NCI-H2081 (cell line): ENCODE results near the gene RAB44.
A peak's percentile ranks its signal among the peaks of the same experiment; 100 is the strongest.
"Not testable (repeated sequence)": the region's sequence is repeated elsewhere in the genome, so short reads cannot be mapped to it uniquely, and the experiment has no call there.

Experiments
- DNase-seq, 2 experiments: peaks; one replicate each; lab custom pipeline; 2025; lab: John Stamatoyannopoulos, UW

The RAB44 gene

GRCh38 chr6:36697481-36697903 lies at the start of gene RAB44:
TSS of gene RAB44 (plus strand) at chr6:36697826. CDS start at chr6:36704236, 6,410 bp downstream.
- DNase-seq: no peak

DNA sequence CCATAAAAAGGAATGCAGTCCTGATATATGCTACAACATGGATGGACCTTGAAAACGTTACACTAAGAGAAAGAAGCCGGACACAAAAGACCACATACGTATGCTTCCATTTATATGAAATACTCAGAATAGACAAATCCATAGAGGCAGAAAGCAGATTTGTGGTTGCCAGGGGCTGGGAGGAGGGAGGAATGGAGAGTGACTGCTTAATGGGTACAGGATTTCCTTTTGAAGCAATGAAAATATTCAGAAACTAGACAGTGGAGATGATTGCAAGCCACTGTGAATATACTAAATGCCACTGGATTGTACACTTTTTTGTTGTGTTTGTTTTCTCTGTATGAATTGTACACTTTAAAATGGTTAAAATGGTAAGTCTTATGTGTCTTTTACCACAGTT lies 48.5 kb upstream of the RAB44 start:
- no peak for DNase-seq

- no peak for DNase-seq
These were observed 47.7 kb upstream of the RAB44 start for GRCh38 chr6:36649701-36650484.

GRCh38 chr6:36650848-36651478 lies 46.7 kb upstream of the RAB44 start:
- no peak for DNase-seq

DNA sequence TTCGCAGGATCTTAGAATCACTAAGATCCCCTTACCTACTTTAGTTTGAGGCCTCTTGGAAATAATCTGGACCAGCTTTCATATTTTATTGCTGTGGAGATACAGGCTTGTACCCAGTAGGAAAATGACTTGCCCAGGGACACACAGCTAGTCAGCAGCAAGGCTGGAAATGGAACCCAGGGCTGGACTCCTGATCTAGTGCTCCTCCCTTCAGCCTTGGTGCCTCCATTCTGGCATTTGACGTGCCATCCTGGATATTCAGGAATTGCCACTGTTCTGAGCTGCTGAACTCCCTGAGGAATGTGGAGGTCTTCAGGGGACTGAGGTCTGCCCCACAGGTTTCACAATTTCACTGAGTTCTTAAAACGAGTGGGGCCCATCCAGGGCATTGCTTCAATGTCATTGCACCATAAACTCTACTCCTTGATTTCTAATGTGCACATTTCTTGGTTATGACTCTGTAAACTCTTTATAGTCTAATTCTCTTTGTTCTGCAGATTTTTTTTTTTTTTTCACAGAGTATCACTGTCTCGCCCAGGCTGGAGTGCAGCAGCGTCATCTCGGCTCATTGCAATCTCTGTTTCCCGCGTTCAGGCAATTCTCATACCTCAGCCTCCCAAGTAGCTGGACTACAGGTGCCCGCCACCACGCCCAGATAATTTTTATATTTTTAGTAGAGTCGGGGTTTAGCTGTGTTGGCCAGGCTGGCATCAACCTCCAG lies 45.8 kb upstream of the RAB44 start:
- DNase-seq: no peak

DNA sequence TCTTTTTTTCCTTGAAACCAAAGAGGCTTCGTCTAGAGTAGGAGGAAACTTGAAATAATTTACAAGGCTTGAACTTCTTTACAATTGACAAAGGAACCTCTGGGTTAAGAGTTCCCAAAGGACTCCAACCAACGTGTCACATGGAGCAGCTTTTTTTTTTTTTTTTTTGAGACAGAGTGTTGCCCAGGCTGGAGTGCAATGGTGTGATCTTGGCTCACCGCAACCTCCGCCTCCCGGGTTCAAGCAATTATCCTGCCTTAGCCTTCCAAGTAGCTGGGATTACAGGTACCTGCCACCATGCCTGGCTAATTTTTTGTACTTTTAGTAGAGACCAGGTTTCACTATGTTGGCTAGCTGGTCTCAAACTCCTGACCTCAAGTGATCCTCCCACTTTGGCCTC lies 43.2 kb upstream of the RAB44 start:
- not testable (repeated sequence) for DNase-seq

GRCh38 chr6:36655085-36655724 lies 42.4 kb upstream of the RAB44 start:
- DNase-seq: no peak

DNA sequence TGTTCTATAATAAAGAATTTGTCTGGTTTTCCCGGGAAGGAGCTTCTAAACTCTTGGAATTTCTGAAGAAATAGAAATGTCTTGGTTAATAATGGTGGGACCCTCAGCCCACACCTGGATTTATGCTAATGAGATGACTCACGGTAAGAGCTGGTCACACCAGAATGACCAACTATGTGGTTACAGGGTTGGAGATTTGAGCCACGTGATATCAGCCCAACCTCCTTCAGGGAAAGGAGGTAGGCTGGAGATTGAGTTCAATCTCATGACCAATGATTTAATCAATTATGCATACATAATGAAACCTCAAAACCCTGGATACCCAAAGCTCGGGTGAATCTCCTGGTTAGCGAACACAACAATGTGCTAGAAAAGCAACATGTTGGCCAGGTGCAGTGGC lies 41.2 kb upstream of the RAB44 start:
- DNase-seq: no peak

- no peak for DNase-seq
These were observed 40.4 kb upstream of the RAB44 start for GRCh38 chr6:36657271-36657670.

DNA sequence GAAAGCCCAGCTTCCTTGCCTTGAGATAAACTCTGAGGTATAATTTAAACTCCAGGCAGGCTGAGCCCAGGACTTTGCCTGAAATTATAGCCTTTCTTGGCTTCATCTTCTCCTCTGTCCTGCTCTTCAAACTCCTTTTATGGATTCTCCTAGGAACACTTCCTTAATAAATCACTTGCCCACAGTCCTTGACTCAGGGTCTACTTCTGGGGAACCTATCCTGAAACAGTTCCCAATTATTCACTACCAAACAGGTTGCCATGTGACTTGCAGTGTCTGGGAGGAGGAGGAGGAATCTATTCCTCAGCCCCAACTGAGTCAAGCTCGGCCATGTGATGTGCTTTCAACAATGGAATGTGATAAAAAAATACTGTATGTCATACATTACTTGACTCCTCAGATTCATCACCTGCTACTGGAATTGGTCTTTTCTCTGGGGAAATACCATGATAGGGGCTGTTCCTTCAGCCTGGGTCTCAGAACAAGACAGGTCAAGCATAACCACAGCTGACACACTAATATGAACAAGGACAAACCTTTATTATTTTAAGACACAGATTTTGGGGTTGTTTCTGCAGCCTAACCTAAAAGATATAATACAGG lies 39.6 kb upstream of the RAB44 start:
- no peak for DNase-seq

DNA sequence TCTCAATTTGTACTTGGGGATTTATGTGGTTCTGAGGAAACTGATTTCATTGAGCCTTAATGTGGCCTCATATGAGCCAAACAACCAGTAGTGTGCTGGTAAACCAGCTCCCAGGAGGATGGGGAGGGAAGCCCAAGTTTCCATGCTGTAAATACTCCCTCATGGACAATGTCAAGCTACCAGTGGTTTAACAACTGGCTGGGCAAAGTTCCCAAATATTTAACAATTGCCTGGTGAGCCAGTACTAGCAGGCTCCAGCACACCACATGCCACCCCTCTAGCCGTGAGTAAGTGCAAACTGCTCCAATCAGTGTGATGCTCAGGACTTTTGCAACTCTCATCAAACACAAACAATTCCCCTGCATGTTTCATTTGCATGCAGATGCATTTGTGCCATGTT lies 38.4 kb upstream of the RAB44 start:
- DNase-seq: no peak

- DNase-seq: no peak
These were observed 36.7 kb upstream of the RAB44 start for GRCh38 chr6:36660771-36661471.

- no peak for DNase-seq
These were observed 35.2 kb upstream of the RAB44 start for GRCh38 chr6:36662380-36662779.

GRCh38 chr6:36662827-36663256 lies 34.8 kb upstream of the RAB44 start:
- DNase-seq: no peak

DNA sequence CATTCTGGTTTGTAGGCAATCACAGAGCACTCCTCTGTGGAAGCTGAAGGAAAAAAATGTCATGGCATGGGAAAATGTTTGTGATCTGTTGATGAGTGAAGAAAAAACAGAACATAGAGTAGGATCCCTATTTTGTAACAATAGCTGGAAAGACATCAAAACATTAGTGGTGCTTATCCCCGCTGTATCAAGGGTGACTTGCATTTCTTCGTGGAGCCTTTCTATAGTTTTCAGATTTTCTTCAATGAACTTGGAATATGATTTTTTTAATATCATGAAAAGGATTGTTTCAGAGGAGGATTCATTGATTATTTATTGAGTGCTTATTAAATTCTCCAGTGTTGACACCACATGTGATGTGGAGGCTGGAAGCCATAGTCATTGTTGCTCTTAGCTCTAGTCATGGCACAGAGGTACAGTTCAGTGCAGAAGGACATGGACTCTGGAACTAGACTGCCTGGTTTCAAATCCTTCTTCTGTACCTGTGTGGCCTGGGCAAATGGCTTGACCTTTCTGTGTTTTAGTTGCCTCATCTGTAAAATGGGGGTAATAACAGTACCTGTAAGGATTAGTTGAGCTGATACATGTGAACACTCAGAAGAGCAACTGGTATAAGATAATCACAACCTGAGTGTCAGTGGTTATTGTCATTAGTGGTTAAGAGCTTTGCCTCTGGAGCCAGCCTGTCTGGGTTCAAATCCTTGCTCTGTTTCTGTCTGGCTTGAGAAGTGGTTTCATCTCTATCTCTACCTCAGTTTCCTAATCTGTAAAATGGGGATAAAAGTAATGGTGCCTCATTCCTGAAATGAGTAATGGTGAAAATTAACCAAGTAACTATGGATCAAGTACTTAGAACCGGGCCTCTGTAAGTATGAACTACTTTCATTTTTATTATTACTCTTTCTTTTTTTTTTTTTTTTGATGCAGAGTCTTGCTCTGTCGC lies 33.9 kb upstream of the RAB44 start:
- no peak for DNase-seq

DNA sequence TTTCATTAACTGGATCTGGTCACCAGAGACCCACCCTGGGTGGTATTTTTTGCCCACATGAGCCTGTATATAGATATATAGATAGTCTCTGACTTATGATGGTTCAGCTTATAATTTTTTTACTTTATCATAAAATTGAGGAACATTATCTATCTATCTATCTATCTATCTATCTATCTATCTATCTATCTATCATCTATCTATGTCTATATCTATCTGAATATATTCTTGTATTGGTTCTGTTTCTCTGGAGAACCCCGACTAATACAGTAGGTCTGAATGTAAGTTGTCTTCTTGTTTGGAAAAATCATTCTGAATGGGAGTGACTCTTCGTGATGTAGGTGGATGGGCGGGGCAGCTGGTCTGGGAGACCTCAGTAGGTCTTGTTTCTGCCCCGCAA lies 32.4 kb upstream of the RAB44 start:
- DNase-seq: no peak

DNA sequence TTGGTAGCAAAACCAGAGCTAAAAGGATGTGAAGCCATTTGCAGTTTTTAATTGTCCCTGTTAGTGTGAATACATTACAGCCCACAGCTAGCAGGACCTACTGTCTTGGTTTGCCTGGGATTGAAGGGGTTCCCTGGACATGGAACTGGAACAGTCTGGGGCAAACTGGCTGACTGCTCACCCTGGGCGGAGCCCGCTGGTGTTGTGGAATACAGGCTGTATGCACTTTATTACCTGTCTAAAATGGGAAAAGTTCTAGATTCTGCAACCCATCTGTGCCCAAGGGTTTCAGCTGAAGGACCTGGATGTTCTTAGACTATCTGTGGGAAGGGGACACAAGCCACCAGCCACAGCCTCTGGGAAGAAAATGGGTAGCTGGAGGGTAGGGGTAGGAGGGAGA lies 31.3 kb upstream of the RAB44 start:
- no peak for DNase-seq

- DNase-seq: peak; percentile 86 to 93
These were observed 30.6 kb upstream of the RAB44 start for GRCh38 chr6:36666826-36667591.

DNA sequence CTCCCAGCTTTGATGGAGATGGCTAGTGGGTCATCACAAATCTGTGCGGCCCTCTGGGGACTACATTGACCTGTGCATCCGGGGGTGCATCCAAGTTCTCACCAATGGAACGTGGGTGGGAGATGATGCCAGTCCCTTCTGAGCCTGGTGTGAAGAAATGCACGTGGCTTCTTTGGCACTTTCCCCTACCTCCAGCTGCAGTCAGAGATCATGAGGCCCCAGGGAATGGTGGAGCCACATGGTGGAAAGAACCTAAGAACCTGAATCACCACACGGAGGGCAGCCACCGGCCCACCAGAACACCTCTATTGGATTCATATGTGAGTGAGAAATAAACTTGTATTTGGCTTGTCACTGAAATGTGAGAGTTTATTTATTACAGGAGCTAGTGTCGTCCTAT lies 29.0 kb upstream of the RAB44 start:
- no peak for DNase-seq

DNA sequence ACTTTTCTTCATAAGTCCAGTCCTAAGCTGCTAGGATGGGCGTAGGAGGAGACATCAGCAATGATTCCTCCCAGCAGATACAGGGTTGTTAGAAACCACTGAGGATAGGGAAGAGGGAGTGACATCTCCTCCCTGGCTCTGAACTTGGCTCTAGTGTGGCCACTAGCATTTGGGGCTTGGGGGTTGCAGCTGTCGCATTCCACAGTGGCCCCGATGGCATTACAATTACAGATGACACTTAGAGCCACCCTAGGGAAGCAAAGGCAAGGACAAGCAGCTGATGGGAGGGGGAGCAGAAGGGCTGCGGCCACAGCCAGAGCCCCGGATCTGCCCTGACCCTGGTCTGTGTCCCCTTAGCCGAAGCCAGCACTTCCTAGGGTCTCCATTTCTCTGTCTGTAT lies 28.6 kb upstream of the RAB44 start:
- DNase-seq: no peak
